PC-9 (cell line): ENCODE data around the gene NECTIN1. TPM values are rescaled to one million over a fixed set of nuclear protein-coding genes. Genes with fewer than 3 reads are reported as not detected.

Experiments
- BruUV-seq: library from RNA; stranded (reverse); fragments of 400-500 nt; replicated peaks from 2 replicates; lab custom pipeline; 2021; lab: Mats Ljungman, UMichigan
- CTCF ChIA-PET: fragments of 300-600 bp; sonication (Branson Sonifier 250); formaldehyde crosslinking; loops from one replicate; lab custom pipeline; 2022; ENCODE audit warnings: antibody characterized with exemption; lab: Charles Lee
- POLR2A ChIA-PET: fragments of 300-600 bp; sonication (Branson Sonifier 250); formaldehyde crosslinking; loops from one replicate; lab custom pipeline; 2022; ENCODE audit warnings: antibody characterized with exemption; ENCODE audit not compliant: unreplicated experiment; lab: Charles Lee
- DNase-seq, 2 experiments: peaks; one replicate each; pipeline versions ENCODE4 v3.0.0 to v3.0.0-alpha.2; 2015 to 2022; ENCODE audit warnings: mixed read lengths in 1 of 2
- H2AFZ ChIP-seq: fragments of 200-600 bp; sonication (generic); 2 replicates; pipeline ENCODE4 v1.8.1; 2017; ENCODE audit warnings: antibody characterized with exemption
- H3F3A ChIP-seq: fragments of 200-600 bp; sonication (generic); 2 replicates; pipeline ENCODE4 v1.8.1; 2017; ENCODE audit warnings: antibody characterized with exemption, mild to moderate bottlenecking, low read depth; ENCODE audit not compliant: insufficient read depth
- H3K27ac ChIP-seq: fragments of 200-600 bp; sonication (generic); 2 replicates; pipeline ENCODE4 v1.6.1; 2016; ENCODE audit warnings: mixed run types
- H3K27me3 ChIP-seq: fragments of 200-600 bp; sonication (generic); 2 replicates; pipeline ENCODE4 v1.6.1; 2016; ENCODE audit warnings: low read depth, mixed run types; ENCODE audit not compliant: insufficient read depth
- H3K36me3 ChIP-seq: fragments of 200-600 bp; sonication (generic); 2 replicates; pipeline ENCODE4 v1.6.1; 2016; ENCODE audit warnings: low read depth, mixed run types
- H3K4me1 ChIP-seq: fragments of 200-600 bp; sonication (generic); replicated peaks from 2 replicates; pipeline ENCODE4 v1.6.1; 2016; ENCODE audit warnings: mixed run types; ENCODE audit not compliant: insufficient read depth
- H3K4me2 ChIP-seq: fragments of 200-600 bp; sonication (generic); 2 replicates; pipeline ENCODE4 v1.6.1; 2017; ENCODE audit warnings: mixed run types
- H3K4me3 ChIP-seq: fragments of 200-600 bp; sonication (generic); 2 replicates; pipeline ENCODE4 v1.6.1; 2016; ENCODE audit warnings: mixed run types
- H3K79me2 ChIP-seq: fragments of 200-600 bp; sonication (generic); 2 replicates; pipeline ENCODE4 v1.6.1; 2017; ENCODE audit warnings: low read depth, mixed run types
- H3K9me2 ChIP-seq: fragments of 200-600 bp; sonication (generic); 2 replicates; pipeline ENCODE4 v1.8.1; 2017; ENCODE audit warnings: mild to moderate bottlenecking; ENCODE audit not compliant: insufficient read depth
- H3K9me3 ChIP-seq: fragments of 200-600 bp; sonication (generic); 2 replicates; pipeline ENCODE4 v1.8.1; 2016; ENCODE audit warnings: low read depth; ENCODE audit not compliant: insufficient read depth
- H4K20me1 ChIP-seq: fragments of 200-600 bp; sonication (generic); 2 replicates; pipeline ENCODE4 v1.8.1; 2017; ENCODE audit not compliant: insufficient read depth
- EZH2 ChIP-seq: fragments of 200-600 bp; sonication (generic); IDR thresholded peaks from 2 replicates; pipeline ENCODE4 v1.8.0; 2017; ENCODE audit warnings: antibody characterized with exemption, low read depth
- intact Hi-C: fragments of 100-400 bp; cut with micrococcal nuclease; formaldehyde crosslinking; loops from one replicate; pipeline ENCODE4 v1.10.0; 2022; ENCODE audit not compliant: unreplicated experiment
- total RNA-seq: library from RNA; stranded (reverse); gene quantifications from 2 replicates; pipeline ENCODE4 v1.2.3, GENCODE V29; 2021
- TF ChIP-seq, protein P1 (sequence below): fragments of 200-600 bp; sonication (generic); conservative IDR thresholded peaks from 2 replicates; pipeline ENCODE4 v1.6.1; 2017; ENCODE audit warnings: mixed run types, antibody characterized with exemption, mild to moderate bottlenecking, moderate library complexity

Gene NECTIN1
- total RNA-seq, 1 experiment from 2014 or later: 17.6 TPM

DNA sequence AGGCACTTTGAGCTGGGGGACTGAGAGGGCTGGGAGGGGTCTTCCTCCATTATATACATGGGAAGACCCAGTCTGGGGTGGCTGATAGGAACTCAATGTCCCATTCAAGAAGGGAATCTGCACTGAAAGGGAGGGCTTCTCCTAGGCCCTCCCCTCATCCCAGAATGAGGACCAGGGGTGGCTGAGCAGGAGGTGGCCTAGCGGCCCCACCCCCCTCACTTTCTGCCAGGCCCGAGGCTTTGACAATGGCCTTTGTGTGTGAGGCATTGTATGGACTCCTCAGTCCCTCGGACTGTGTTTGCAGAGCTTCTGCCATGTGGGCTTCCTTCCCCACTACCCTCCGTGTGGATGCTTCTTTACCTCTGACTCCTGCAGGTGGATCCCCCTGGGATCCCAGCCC, 65.7 kb downstream of the NECTIN1 start:
- no peak for TF ChIP-seq EZH2
- TF ChIP-seq, protein P1, sequence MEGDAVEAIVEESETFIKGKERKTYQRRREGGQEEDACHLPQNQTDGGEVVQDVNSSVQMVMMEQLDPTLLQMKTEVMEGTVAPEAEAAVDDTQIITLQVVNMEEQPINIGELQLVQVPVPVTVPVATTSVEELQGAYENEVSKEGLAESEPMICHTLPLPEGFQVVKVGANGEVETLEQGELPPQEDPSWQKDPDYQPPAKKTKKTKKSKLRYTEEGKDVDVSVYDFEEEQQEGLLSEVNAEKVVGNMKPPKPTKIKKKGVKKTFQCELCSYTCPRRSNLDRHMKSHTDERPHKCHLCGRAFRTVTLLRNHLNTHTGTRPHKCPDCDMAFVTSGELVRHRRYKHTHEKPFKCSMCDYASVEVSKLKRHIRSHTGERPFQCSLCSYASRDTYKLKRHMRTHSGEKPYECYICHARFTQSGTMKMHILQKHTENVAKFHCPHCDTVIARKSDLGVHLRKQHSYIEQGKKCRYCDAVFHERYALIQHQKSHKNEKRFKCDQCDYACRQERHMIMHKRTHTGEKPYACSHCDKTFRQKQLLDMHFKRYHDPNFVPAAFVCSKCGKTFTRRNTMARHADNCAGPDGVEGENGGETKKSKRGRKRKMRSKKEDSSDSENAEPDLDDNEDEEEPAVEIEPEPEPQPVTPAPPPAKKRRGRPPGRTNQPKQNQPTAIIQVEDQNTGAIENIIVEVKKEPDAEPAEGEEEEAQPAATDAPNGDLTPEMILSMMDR: no peak

DNA sequence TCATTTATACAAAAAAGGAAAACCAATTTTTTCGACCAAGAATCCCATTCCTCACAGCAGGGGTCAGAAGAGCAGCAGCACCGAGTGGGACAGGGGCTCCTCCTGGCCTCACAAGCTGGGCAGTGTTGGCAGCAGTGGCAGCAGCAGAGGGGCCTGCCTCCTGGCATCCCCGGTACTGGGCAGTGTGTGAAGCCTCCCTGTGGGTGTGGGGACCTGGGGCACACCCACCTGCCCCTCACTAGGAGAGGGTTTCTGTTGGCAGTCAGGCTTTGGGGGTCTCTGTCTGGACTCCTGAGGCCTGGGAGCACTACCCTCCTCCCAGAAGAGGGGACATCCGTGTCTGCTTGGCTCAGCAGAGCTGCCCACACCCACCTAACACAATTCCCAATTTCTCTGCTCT, 67.8 kb downstream of the NECTIN1 start:
- Histone ChIP-seq H3K27ac (no peak overlapping the region), H3K4me2 (no peak overlapping the region), H3K4me3 (no peak overlapping the region), H4K20me1 (no peaks in the 10 kb centered on the region), H2AFZ (no peak overlapping the region), H3K27me3 (no peaks in the 10 kb centered on the region), H3F3A (no peaks in the 10 kb centered on the region), H3K79me2 (no peaks in the 10 kb centered on the region), H3K9me2 (no peaks in the 10 kb centered on the region), H3K4me1 (no peaks in the 10 kb centered on the region), H3K9me3 (no peaks in the 10 kb centered on the region), H3K36me3 (no peaks in the 10 kb centered on the region)
- DNase-seq: no peak
- ChIA-PET POLR2A (no interaction called here), CTCF (no interaction called here)
- intact Hi-C loops: no loop called here
- TF ChIP-seq, protein P1: no peak
- no peak for TF ChIP-seq EZH2
- no TSS peak for BruUV-seq

More for the DNA sequence above, 65.7 kb downstream of the NECTIN1 start:
- DNase-seq: no peak
- TSS peak; percentile 20 for BruUV-seq
- ChIA-PET CTCF (no interaction called here), POLR2A (no interaction called here)
- H4K20me1 ChIP-seq: no peaks in the 10 kb centered on the region
- no peaks in the 10 kb centered on the region for H3K9me2 ChIP-seq
- H3K9me3 ChIP-seq: no peaks in the 10 kb centered on the region
- no peak overlapping the region for H2AFZ ChIP-seq
- 0 out of 2 replicates have a peak, but pooled peaks cover 4% of the 10 kb centered on the region for H3F3A ChIP-seq
- H3K36me3 ChIP-seq: no peaks in the 10 kb centered on the region
- no peak overlapping the region for H3K4me3 ChIP-seq
- H3K4me1 ChIP-seq: no peaks in the 10 kb centered on the region
- H3K27ac ChIP-seq: no peak overlapping the region
- H3K4me2 ChIP-seq: no peak overlapping the region
- H3K79me2 ChIP-seq: no peaks in the 10 kb centered on the region
- no peaks in the 10 kb centered on the region for H3K27me3 ChIP-seq
- intact Hi-C loops: no loop called here

DNA sequence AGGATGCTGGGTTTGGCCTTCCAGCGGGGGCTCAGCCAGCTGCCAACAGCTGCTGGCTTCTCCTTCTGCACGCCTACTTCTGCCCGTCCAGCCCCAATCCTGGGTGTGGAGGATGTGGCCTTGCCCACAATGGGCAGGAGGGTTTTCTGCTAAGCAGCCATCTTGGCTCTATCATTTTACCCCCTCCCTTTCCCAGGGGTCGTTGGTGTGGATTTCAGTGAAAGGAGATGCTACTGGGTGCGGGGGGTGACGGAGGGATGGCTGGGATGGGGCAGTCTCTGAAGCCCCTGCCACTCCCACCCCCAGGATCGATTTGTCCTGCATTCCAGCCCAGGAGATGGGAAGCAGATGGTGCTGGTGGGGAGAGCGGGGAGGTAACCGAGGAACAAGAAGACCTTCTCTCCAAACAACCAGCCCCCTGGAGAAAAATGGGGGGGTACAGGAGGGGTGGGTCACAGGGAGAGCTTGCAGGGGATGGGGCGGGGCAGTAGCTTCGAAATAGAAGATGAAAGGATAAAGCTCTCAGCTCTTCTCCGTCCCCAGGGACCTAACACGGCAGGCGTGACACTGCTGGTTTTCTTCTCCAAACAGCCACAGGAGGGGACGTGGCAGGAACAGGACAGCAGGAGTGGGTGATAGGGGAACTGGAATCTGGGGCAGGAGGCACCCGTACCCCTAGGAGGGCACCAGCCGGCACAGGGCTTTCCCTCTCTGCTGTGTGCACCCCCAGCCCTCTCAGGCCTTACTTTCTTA, 68.9 kb downstream of the NECTIN1 start:
- Histone ChIP-seq H3K4me2 (no peak overlapping the region), H3K9me2 (no peaks in the 10 kb centered on the region), H3K9me3 (no peaks in the 10 kb centered on the region), H3K4me1 (no peaks in the 10 kb centered on the region), H3K79me2 (no peaks in the 10 kb centered on the region), H3K27me3 (peaks cover 10% of the 10 kb centered on the region; the same call in 1 of the 2 replicates), H3K27ac (no peak overlapping the region), H2AFZ (no peak overlapping the region), H4K20me1 (no peaks in the 10 kb centered on the region), H3F3A (no peaks in the 10 kb centered on the region), H3K4me3 (no peak overlapping the region), H3K36me3 (no peaks in the 10 kb centered on the region)
- TF ChIP-seq, protein P1: no peak
- TF ChIP-seq EZH2: no peak
- no peak for DNase-seq
- intact Hi-C loops: no loop called here
- no TSS peak for BruUV-seq
- POLR2A ChIA-PET: no interaction called here
- CTCF ChIA-PET: no interaction called here
